ENCODE measurements around the gene CTNND2.
"Not testable (repeated sequence)": the region's sequence is repeated elsewhere in the genome, so short reads cannot be mapped to it uniquely, and the experiment has no call there.

Gene CTNND2

GRCh38 chr5:11656916-11657315 is 247.3 kb downstream of the CTNND2 start:
- DNase-seq: no peak

- no peak for DNase-seq
These were observed 248.6 kb downstream of the CTNND2 start for GRCh38 chr5:11655681-11656080.

- DNase-seq: no peak
These were observed 253.3 kb downstream of the CTNND2 start for GRCh38 chr5:11650936-11651335.

GRCh38 chr5:11646141-11646540 is 258.1 kb downstream of the CTNND2 start:
- no peak for DNase-seq

DNA sequence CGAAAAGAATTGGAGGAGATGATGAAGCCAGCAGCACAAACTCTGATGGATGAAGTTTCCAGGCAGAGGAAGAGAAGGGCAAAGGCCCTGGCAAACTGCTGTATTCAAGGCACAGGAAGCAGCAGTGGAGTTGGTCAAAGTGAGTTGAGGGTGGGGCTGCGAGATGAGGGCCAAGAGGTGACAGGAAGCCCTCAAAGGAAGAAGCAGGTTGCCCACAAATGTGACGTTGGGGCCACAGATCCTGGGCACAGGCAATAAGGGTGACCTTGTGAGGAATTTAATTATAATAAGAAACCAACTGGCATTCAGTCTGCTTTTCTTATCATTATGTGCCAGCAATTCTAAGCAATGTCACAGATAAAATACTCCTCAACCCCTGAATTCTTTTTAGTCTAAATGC is 261.8 kb downstream of the CTNND2 start:
- no peak for DNase-seq

DNA sequence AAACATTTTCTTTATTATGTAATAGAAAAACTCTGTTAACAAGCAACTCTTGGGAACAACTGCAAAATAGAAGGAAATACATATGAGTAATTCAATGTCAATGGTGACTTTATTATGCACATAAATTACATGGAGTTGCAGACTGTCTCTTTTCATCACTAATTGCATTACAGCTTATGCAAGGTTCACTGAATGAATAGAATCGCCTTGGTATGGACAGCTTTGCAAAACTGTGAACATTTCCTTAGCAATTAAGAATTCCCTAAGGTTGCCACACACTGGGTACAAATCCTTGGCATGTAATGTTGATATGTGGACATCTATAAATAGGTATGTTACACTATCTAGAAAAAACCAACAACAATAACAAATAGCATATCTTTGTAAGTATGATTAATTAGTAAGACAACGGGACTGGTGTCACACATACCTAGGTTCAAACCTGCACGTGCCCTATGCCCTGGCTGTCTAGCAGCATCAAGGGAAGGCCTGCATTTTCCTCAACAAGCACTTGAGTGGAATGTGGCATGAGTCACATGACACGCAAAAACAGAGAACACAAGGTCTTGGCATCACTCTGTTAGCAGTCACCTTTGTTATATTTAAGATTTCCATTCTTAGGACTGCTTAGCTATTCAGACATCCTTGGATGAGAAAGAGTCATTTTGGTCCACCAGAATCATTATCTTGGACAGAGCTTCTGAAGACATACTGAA is 263.9 kb downstream of the CTNND2 start:
- no peak for DNase-seq

DNA sequence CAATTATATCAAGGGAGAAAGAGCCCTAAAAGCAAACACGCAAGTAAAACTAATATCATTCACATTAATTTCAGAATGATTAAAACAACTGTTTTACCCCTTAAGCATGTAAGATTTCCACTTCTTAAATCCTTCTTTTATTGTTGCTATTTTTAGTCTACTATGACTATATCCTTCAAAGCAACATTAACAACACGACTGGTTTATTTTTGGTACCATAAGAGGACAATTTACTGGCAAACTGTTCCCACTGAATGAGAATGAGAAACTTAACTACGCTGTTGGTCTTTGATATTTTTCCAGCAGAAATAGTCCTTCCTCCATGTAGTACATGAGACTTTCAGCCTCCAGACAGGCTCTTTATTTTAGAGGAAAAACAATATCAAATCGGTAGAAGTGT is 281.5 kb downstream of the CTNND2 start:
- no peak for DNase-seq

- no peak for DNase-seq
These were observed 284.1 kb downstream of the CTNND2 start for GRCh38 chr5:11620172-11620571.

- no peak for DNase-seq
These were observed 284.8 kb downstream of the CTNND2 start for GRCh38 chr5:11619339-11620024.

GRCh38 chr5:11617080-11617479 is 287.2 kb downstream of the CTNND2 start:
- DNase-seq: no peak

DNA sequence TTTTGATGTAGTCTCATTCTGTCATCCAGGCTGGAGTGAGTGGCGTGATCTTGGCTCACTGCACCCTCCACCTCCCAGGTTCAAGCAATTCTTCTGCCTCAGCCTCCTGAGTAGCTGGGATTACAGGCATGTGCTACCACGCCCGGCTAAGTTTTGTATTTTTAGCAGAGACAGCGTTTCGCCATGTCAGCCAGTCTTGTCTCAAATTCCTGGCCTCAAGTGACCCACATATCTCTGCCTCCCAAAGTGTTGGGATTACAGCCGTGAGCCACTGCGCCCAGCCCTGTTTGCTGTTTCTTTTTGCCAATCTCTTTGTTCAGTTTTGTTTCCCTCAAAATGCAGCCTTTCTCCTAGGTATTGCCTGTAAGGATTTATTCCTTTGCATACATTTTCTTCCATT is 287.6 kb downstream of the CTNND2 start:
- DNase-seq: not testable (repeated sequence)

DNA sequence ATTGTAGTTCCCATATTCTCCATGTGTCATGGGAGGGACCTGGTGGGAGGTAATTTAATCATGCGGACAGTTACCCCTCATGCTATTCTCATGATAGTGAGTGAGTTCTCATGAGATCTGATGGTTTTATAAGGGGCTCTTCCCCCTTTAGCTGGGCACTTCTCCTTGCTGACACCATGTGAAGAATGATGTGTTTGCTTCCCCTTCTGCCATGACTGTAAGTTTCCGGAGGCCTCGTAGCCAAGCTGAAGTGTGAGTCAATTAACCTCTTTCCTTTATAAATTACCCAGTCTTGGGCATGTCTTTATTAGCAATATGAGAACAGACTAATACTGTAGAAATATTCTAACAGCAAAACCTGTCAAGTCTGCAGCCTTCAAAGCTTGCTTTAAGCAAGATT is 293.2 kb downstream of the CTNND2 start:
- no peak for DNase-seq

DNA sequence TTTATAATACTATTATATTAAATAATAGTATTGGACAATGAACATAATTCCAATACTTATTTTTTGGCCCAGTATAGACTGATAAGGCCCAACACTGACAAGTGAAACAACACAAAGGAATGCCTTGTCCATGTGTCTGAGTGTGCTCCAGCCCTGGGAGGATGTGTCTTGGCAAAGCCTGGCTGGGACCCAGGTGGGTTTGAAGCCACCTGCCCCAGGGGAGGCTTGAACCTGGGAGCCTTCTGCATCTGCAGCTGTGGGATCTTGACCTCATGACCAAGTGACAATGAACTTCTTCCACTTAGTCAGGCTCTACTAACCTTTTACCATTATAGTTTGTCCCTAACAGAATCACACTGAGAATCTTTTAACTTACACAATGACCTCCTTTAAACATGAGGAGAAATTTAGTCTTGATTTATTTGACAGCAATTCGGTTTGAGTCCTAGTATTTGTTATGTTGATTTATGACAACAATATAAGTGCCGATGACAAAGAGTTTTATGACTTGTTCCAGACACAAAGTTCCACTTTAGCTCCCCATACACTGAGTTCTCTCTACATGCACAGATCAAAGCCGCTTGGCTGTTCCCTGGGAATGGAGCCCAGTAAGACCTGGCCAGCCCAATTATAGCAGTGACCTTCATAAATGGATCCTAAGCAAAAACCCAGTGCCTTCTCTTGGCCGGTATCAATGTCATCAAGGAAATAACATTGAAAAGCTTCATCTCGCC is 294.5 kb downstream of the CTNND2 start:
- no peak for DNase-seq

GRCh38 chr5:11608530-11608929 is 295.7 kb downstream of the CTNND2 start:
- DNase-seq: no peak

GRCh38 chr5:11607944-11608483 is 296.2 kb downstream of the CTNND2 start:
- DNase-seq: no peak

GRCh38 chr5:11602298-11602697 is 301.9 kb downstream of the CTNND2 start:
- no peak for DNase-seq

- DNase-seq: no peak
These were observed 304.7 kb downstream of the CTNND2 start for GRCh38 chr5:11599499-11599898.

- no peak for DNase-seq
These were observed 307.6 kb downstream of the CTNND2 start for GRCh38 chr5:11596657-11597071.

GRCh38 chr5:11596185-11596584 is 308.1 kb downstream of the CTNND2 start:
- DNase-seq: no peak

- no peak for DNase-seq
These were observed 309.2 kb downstream of the CTNND2 start for GRCh38 chr5:11595045-11595444.

GRCh38 chr5:11594021-11594420 is 310.2 kb downstream of the CTNND2 start:
- DNase-seq: no peak

GRCh38 chr5:11590475-11590874 is 313.8 kb downstream of the CTNND2 start:
- no peak for DNase-seq

- DNase-seq: no peak
These were observed 315.4 kb downstream of the CTNND2 start for GRCh38 chr5:11588803-11589202.

GRCh38 chr5:11584017-11584416 is 320.2 kb downstream of the CTNND2 start:
- DNase-seq: no peak
